ENCODE results near the gene TSPAN3. TPM values are rescaled to one million over a fixed set of nuclear protein-coding genes. Genes with fewer than 3 reads are reported as not detected.
A peak's percentile ranks its signal among the peaks of the same experiment; 100 is the strongest.

Gene TSPAN3
- total RNA-seq, 2 experiments from 2014 or later: 25.6 to 27.0 TPM

DNA sequence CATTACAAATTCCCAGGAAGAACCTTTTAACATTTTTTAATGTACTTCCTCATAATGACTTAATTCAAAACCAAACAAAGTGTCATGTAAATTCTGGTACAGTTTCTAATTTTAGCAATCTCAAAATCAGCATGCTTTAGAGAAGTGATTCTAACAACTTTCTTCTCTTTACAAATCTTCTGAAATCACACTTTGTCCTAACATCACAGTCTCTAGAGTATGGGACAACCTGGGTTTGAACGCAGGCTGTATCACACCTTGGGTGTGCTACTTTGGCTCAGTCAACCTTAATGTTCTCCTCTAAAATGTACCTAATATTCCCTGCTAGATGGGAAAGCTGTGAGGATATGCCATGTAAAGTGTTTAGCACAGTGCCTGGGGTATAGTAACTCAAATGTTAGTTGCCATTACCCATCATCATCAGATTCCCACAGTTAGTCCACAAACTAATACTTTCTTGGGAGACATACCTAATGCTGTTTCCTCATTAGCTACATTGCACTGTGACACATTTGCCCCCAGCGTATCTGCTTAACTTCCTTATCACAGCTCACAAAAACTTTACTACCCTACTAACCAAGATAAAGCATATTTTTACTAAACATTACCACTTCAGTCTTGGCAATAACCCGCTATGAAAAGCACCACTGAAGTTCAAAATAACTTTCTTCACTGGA is 3.1 kb downstream of the TSPAN3 start:
- Mint-ChIP-seq H3K36me3 (ENCODE audit: low read depth) (peaks cover 8% of the 10 kb centered on the region), H3K4me3 (no peak overlapping the region), H3K27me3 (no peaks in the 10 kb centered on the region), H3K9me3 (no peaks in the 10 kb centered on the region), H3K27ac (no peak overlapping the region), H3K4me1 (ENCODE audit: low read depth) (peaks cover 46% of the 10 kb centered on the region)
- intact Hi-C loops (cut with micrococcal nuclease): no loop called here
- no peak for DNase-seq
- ATAC-seq: no peak
- ChIA-PET POLR2A (no interaction called here), CTCF (interaction anchor here (1.1 to 1.7 kb wide), 5 partner anchors 9 to 94 kb away, joined by 3 to 6 read pairs (median 4); no protein-coding TSS in a partner anchor)
- TF ChIP-seq, protein P1, sequence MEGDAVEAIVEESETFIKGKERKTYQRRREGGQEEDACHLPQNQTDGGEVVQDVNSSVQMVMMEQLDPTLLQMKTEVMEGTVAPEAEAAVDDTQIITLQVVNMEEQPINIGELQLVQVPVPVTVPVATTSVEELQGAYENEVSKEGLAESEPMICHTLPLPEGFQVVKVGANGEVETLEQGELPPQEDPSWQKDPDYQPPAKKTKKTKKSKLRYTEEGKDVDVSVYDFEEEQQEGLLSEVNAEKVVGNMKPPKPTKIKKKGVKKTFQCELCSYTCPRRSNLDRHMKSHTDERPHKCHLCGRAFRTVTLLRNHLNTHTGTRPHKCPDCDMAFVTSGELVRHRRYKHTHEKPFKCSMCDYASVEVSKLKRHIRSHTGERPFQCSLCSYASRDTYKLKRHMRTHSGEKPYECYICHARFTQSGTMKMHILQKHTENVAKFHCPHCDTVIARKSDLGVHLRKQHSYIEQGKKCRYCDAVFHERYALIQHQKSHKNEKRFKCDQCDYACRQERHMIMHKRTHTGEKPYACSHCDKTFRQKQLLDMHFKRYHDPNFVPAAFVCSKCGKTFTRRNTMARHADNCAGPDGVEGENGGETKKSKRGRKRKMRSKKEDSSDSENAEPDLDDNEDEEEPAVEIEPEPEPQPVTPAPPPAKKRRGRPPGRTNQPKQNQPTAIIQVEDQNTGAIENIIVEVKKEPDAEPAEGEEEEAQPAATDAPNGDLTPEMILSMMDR (IDR thresholded peaks at IDR 0.05): no peak

DNA sequence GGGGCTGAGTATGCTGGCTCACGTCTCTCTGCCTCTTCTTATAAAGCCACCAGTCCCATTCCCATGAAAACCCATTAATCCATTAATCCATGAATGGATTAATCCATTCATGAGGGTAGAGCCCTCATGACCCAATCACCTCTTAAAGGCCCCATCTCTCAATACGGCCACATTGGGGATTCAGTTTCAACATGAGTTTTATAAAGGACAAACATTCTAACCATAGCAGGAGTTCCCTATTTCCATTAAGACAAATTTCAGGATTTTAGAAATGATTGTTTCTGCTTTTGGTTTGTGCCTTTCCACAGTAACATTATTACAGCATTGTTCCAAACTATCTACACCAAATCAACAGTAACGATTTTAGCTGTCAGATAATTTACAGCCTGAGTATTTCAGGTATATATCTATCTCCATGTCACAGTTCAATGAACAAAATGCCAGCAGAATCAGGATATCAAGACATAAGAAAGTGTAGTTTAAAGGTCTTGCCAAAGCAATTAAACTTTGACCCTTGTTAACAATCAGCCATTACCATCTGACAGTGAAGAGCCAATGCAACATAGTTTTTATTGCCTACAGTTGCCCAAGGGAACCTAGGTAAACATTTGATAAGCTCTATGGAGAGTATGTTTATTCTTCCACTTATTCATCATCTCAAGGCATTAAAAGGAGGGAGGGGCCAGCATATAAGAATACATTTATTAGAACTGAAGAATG is 3.8 kb downstream of the TSPAN3 start:
- Mint-ChIP-seq H3K4me3 (no peak overlapping the region), H3K27ac (no peak overlapping the region), H3K4me1 (ENCODE audit: low read depth) (peaks cover 53% of the 10 kb centered on the region), H3K36me3 (ENCODE audit: low read depth) (peaks cover 8% of the 10 kb centered on the region), H3K9me3 (no peaks in the 10 kb centered on the region), H3K27me3 (no peaks in the 10 kb centered on the region)
- CTCF ChIA-PET: interaction anchor here (1.5 to 1.7 kb wide), 2 partner anchors 9 to 44 kb away, joined by 4 to 5 read pairs; no protein-coding TSS in a partner anchor
- intact Hi-C loops (cut with micrococcal nuclease): no loop called here
- ATAC-seq (no peak), DNase-seq (no peak)
- TF ChIP-seq, protein P1 (IDR thresholded peaks at IDR 0.05): no peak
- POLR2A ChIA-PET: no interaction called here

DNA sequence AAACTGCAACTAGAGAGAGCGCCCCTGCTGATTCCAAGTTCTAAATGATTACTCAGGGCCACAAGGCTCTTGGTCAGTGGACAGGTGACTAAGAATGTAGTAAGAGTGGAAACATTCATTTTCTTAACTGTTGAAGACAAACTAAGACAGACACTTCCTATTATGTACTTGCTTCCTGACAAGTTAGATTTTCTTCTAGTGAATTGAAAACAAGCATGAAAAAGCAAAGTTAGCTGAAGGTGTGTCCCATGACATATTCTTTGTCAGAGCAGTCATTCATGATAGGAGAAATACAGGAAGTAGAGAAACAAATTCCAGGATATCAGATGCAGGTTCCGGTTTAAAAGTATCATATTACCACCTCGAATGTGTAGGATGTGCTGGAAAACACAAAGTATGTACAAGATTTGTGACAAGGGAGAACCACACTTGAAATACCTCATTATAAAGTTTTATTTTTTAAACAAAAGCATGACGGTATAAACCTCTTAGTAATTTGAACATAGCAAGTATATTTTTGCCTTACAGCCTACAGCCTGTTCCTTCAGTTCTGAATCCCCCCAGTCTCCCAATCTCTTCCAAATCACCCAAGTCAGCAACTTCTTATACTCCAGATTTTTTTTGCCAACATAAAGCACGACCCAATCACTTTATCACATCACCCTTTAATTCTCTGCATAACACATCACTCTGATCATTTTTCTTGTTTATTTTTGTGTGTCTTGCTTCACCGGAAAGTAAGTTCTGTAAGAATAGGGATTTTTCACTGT is 6.2 kb downstream of the TSPAN3 start:
- Mint-ChIP-seq H3K36me3 (ENCODE audit: low read depth) (peaks cover 6% of the 10 kb centered on the region), H3K4me1 (ENCODE audit: low read depth) (peaks cover 53% of the 10 kb centered on the region), H3K9me3 (no peaks in the 10 kb centered on the region), H3K27me3 (no peaks in the 10 kb centered on the region), H3K4me3 (no peak overlapping the region), H3K27ac (peak overlapping the region; percentile 43)
- TF ChIP-seq, protein P1 (IDR thresholded peaks at IDR 0.05): no peak
- ATAC-seq: peak; percentile 53
- ChIA-PET CTCF (interaction anchor here (1.3 kb wide), 1 partner anchor 91 kb away, joined by 5 read pairs; no protein-coding TSS in a partner anchor), POLR2A (no interaction called here)
- intact Hi-C loops (cut with micrococcal nuclease): no loop called here
- DNase-seq: no peak

DNA sequence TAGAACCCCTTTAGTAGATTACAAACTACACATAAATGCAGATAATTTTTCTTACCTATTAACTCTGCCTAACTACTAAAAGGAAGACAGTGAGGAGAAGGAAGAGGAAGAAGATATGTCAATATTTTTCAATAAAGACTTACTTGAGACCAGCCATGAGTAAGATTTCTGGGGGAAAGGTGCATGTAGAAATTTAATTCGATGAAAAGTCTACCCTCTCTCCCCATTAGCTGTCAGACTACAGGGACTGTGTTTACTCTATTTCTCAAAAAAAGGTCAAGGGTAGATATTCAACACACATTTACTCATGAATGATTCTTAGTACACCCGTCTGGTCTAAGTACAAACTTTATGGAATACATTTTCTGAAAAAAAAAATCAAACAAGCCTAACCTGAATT is 6.8 kb downstream of the TSPAN3 start:
- H3K4me1 Mint-ChIP-seq (ENCODE audit: low read depth): peaks cover 54% of the 10 kb centered on the region
- no peak overlapping the region for H3K27ac Mint-ChIP-seq
- ChIA-PET CTCF (interaction anchor here (1.0 to 1.3 kb wide), 2 partner anchors 29 to 91 kb away, joined by 5 read pairs; no protein-coding TSS in a partner anchor), POLR2A (interaction anchor here (0.6 kb wide), 1 partner anchor 117 kb away, joined by 3 read pairs; no protein-coding TSS in a partner anchor)
- TF ChIP-seq, protein P1 (IDR thresholded peaks at IDR 0.05): no peak
- no peaks in the 10 kb centered on the region for H3K27me3 Mint-ChIP-seq
- H3K9me3 Mint-ChIP-seq: no peaks in the 10 kb centered on the region
- intact Hi-C loops (cut with micrococcal nuclease): no loop called here
- ATAC-seq (no peak), DNase-seq (no peak)
- no peak overlapping the region for H3K4me3 Mint-ChIP-seq
- H3K36me3 Mint-ChIP-seq (ENCODE audit: low read depth): peaks cover 2% of the 10 kb centered on the region
